ENCODE data around the gene UROC1. TPM values are rescaled to one million over a fixed set of nuclear protein-coding genes. Genes with fewer than 3 reads are reported as not detected.

Gene UROC1
- total RNA-seq, 1 donor from 2014 or later = not detected

GRCh38 chr3:126514161-126514560, 3.4 kb downstream of the UROC1 start:
- DNase-seq (no peak), ATAC-seq (ENCODE audit: low read depth) (no peak)
- H3K4me1 Mint-ChIP-seq = no peaks in the 10 kb centered on the region
- CTCF ChIA-PET = interaction anchor here (1.3 kb wide), 1 partner anchor 9 kb away, joined by 4 read pairs; no protein-coding TSS in a partner anchor
- H3K9me3 Mint-ChIP-seq = no peaks in the 10 kb centered on the region
- H3K27ac Mint-ChIP-seq = no peak overlapping the region
- H3K27me3 Mint-ChIP-seq = peaks cover 1% of the 10 kb centered on the region
- POLR2A ChIA-PET = no interaction called here
- intact Hi-C loops (cut with micrococcal nuclease) = no loop called here
- TF ChIP-seq, protein P1, sequence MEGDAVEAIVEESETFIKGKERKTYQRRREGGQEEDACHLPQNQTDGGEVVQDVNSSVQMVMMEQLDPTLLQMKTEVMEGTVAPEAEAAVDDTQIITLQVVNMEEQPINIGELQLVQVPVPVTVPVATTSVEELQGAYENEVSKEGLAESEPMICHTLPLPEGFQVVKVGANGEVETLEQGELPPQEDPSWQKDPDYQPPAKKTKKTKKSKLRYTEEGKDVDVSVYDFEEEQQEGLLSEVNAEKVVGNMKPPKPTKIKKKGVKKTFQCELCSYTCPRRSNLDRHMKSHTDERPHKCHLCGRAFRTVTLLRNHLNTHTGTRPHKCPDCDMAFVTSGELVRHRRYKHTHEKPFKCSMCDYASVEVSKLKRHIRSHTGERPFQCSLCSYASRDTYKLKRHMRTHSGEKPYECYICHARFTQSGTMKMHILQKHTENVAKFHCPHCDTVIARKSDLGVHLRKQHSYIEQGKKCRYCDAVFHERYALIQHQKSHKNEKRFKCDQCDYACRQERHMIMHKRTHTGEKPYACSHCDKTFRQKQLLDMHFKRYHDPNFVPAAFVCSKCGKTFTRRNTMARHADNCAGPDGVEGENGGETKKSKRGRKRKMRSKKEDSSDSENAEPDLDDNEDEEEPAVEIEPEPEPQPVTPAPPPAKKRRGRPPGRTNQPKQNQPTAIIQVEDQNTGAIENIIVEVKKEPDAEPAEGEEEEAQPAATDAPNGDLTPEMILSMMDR (IDR thresholded peaks at IDR 0.05) = no peak
- H3K4me3 Mint-ChIP-seq = no peak overlapping the region
- H3K36me3 Mint-ChIP-seq (ENCODE audit: low read depth) = no peaks in the 10 kb centered on the region

DNA sequence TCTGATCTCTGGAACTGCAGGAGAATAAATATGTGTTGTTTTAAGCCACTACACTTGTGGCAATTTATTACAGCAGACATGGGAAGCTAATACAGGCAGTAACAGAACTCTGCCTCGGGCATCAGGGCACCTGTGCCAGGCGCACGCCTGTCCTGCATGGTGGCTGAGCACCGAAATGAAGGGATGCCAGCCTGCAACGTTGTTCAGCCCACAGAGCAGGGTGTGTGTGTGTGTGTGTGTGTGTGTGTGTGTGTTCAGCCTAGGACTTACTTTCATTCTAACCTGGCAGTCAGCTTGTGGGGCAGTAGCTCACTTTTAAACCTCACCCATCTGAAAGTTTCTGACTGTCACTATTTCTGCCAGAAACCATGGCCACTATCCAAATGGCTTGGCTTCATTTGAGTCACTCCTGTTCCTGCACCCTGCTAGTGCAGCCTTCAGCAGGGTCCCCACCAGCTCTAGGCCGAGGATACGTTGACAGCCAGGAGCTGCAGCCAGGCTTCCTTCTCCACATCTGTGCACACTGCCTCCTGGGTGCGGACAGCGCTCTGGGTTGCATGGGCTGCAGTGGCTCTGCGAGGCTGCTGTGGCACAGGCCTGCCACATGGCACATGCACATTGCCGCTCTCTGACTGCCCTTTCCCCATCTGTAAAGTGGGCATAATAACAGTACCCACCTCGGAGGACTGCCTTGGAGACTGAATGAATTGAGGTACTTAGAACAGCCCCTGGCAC, 4.5 kb downstream of the UROC1 start:
- intact Hi-C loops (cut with micrococcal nuclease) = no loop called here
- TF ChIP-seq, protein P1 (IDR thresholded peaks at IDR 0.05) = no peak
- no peak overlapping the region for H3K4me3 Mint-ChIP-seq
- CTCF ChIA-PET = no interaction called here
- H3K36me3 Mint-ChIP-seq (ENCODE audit: low read depth) = no peaks in the 10 kb centered on the region
- no peak for ATAC-seq (ENCODE audit: low read depth)
- H3K4me1 Mint-ChIP-seq = no peaks in the 10 kb centered on the region
- POLR2A ChIA-PET = interaction anchor here (0.6 kb wide), 1 partner anchor 156 kb away, joined by 5 read pairs; no protein-coding TSS in a partner anchor
- peaks cover 1% of the 10 kb centered on the region for H3K27me3 Mint-ChIP-seq
- no peaks in the 10 kb centered on the region for H3K9me3 Mint-ChIP-seq
- no peak for DNase-seq
- H3K27ac Mint-ChIP-seq = no peak overlapping the region

DNA sequence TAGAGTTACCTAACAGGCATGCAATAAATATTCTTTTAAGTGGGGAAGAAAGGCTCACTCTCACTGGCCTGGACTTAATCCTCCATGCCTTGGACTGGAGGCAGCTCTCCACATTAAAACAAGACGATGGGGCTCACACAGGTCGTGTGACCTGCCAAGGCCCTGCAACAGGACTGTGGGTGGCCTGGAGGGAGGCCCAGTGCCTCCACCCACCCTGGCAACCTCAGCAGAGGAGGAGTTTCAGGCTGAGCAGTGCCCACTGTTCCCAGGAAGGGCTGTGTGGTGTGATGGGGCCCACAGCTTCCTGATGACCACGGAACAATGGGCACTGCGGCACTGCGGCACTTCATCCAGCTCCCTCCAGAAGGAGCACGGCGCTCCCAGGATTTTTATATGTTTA, 5.5 kb downstream of the UROC1 start:
- Mint-ChIP-seq H3K4me1 (no peaks in the 10 kb centered on the region), H3K27ac (no peak overlapping the region), H3K9me3 (no peaks in the 10 kb centered on the region), H3K4me3 (no peak overlapping the region), H3K27me3 (peaks cover 1% of the 10 kb centered on the region), H3K36me3 (ENCODE audit: low read depth) (no peaks in the 10 kb centered on the region)
- TF ChIP-seq, protein P1 (IDR thresholded peaks at IDR 0.05) = no peak
- ChIA-PET CTCF (no interaction called here), POLR2A (no interaction called here)
- DNase-seq = no peak
- ATAC-seq (ENCODE audit: low read depth) = no peak
- intact Hi-C loops (cut with micrococcal nuclease) = no loop called here

DNA sequence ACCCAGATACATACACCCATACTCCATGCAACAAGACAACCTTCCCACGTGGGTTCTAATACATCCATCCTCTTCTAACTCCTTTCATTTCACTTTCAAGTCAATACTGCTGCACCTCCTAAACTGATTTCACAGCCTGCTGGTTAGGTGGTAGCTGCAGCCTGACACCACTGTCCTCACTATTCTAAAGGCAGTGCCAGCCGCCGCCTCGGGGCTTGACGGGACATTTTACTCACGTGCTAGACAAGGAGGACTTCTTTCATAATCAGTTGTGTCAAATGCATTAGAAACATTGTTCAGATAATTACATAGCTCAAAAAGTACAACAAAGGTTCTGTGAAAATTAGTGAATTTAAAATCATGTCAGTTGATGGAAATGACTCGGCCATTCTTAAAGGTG, 6.3 kb downstream of the UROC1 start:
- CTCF ChIA-PET = no interaction called here
- Mint-ChIP-seq H3K36me3 (ENCODE audit: low read depth) (no peaks in the 10 kb centered on the region), H3K9me3 (no peaks in the 10 kb centered on the region), H3K4me1 (no peaks in the 10 kb centered on the region), H3K27me3 (no peaks in the 10 kb centered on the region), H3K4me3 (no peak overlapping the region), H3K27ac (no peak overlapping the region)
- POLR2A ChIA-PET = no interaction called here
- no peak for DNase-seq
- TF ChIP-seq, protein P1 (IDR thresholded peaks at IDR 0.05) = no peak
- ATAC-seq (ENCODE audit: low read depth) = no peak
- intact Hi-C loops (cut with micrococcal nuclease) = no loop called here

DNA sequence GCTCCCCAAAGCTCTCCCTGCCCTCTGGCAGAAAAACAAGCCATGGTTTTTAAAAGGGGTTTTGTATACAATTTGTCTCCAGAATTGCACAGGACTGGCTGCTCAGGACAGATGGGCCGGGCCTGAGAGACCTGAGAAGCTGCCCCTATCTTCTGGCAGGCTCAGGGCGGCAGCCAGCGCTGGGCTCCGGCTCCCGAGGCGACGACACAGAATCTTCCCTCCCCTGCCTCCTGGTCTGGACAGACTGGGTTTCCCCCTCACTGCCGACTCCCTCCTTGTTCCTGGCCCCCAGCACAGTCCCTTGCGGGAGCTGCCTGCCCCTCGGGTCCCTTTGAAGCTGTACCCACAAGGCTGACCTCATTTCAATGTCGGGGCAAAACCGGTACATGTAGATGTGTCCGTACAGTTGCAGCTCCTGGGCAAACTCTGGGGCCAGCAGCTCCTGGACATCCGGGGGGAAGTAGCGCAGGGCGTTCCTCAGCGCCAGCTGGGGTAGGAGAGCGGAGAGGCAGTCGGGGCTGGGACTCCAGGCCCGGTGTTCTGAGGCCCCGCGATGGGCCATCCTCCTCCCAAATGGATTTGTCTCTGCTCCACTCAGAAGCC, 7.2 kb downstream of the UROC1 start:
- ChIA-PET CTCF (interaction anchor here (1.4 kb wide), 1 partner anchor 12 kb away, joined by 5 read pairs; no protein-coding TSS in a partner anchor), POLR2A (no interaction called here)
- Mint-ChIP-seq H3K4me3 (no peak overlapping the region), H3K27me3 (no peaks in the 10 kb centered on the region), H3K9me3 (no peaks in the 10 kb centered on the region), H3K36me3 (ENCODE audit: low read depth) (no peaks in the 10 kb centered on the region), H3K4me1 (no peaks in the 10 kb centered on the region), H3K27ac (no peak overlapping the region)
- intact Hi-C loops (cut with micrococcal nuclease) = no loop called here
- ATAC-seq (ENCODE audit: low read depth) (no peak), DNase-seq (no peak)
- TF ChIP-seq, protein P1 (IDR thresholded peaks at IDR 0.05) = no peak
